ENCODE results near the gene OST4. TPM values are rescaled to one million over a fixed set of nuclear protein-coding genes. Genes with fewer than 3 reads are reported as not detected.

Gene OST4
- total and polyA plus RNA-seq, 10 of the 15 experiments (the other 5 are each of a cell fraction or from before 2014, with no cell fraction given): 270 to 1,543 (median 523) TPM

- TF ChIP-seq USF2 (IDR thresholded peaks at IDR 0.05; ENCODE audit: borderline replicate concordance, low read depth, low read length) (peak; percentile 50), POLR2AphosphoS5 (IDR thresholded peaks at IDR 0.05; ENCODE audit: low read length) (peak; percentile 46; the same call in 1 of the 2 replicates), TARDBP (IDR thresholded peaks at IDR 0.05; ENCODE audit: borderline replicate concordance) (no peak), STAT3 (IDR thresholded peaks at IDR 0.05; ENCODE audit: low read depth, low read length) (no peak), BCLAF1 (IDR thresholded peaks at IDR 0.05) (no peak), RFX5 (IDR thresholded peaks at IDR 0.05; ENCODE audit: low read depth, low read length) (peak; percentile 16; the same call in 1 of the 2 replicates), KLF5 (IDR thresholded peaks at IDR 0.05; ENCODE audit: partially characterized antibody) (no peak), PRDM15 (CRISPR knock-in tag; IDR thresholded peaks at IDR 0.05) (no peak), BMI1 (IDR thresholded peaks at IDR 0.05; ENCODE audit: borderline replicate concordance) (no peak), CBX5 (IDR thresholded peaks at IDR 0.05; ENCODE audit: low read depth) (peak; percentile 16; the same call in 1 of the 2 replicates), PML (IDR thresholded peaks at IDR 0.05; ENCODE audit: low read length) (no peak), IKZF2 (IDR thresholded peaks at IDR 0.05) (no peak), BCL3 (IDR thresholded peaks at IDR 0.05; ENCODE audit: borderline replicate concordance, insufficient read depth, low read depth, low read length, poor library complexity, severe bottlenecking) (no peak), IKZF1 (conservative IDR thresholded peaks at IDR 0.05) (peak; percentile 41; the same call in 1 of the 2 replicates), SRF (IDR thresholded peaks at IDR 0.05; ENCODE audit: low read depth in 2 of 2, low read length in 2 of 2) (0 out of 4 replicates have a peak, but pooled peaks of 1 of the 2 experiments have one; percentile 23), ZBTB4 (CRISPR knock-in tag; IDR thresholded peaks at IDR 0.05) (no peak), ZNF207 (IDR thresholded peaks at IDR 0.05; ENCODE audit: borderline replicate concordance) (0 out of 2 replicates have a peak, but pooled peaks have one; percentile 53), FOXK2 (IDR thresholded peaks at IDR 0.05) (no peak)
Observed at GRCh38 chr2:27086090-27086723, 14.8 kb upstream of the OST4 start (continued).
